Stimulated activated CD8-positive, alpha-beta memory T cell treated with anti-CD3 and anti-CD28 coated beads, Interleukin-7, amount 100 ng/mL, for 1 hour (primary cell): ENCODE data around the gene LRRK2.
"Not testable (repeated sequence)": the region's sequence is repeated elsewhere in the genome, so short reads cannot be mapped to it uniquely, and the experiment has no call there.

Experiments used
- DNase-seq, 2 donors: peaks; one replicate each; pipeline ENCODE4 v3.0.0-alpha.2; 2020; ENCODE audit warnings: low read depth in 2 of 2

The LRRK2 gene

DNA sequence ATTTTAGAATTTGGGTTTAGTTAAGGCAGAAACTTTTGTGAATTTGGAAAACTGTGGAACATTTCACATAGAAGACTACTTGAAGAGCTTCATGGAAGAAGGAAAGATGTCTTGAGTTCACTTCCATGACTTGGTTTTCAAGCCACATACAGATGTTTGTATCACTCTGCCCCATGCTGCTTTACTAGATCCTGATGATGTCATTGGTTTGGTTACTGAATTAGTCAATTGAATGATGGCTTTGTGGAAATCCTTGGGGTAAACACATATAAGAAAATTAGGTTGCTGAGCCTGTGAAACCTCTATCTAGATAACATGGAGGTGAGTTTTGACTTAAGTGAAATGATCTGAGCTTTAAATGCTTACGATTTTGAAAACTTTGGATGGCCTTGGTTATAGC lies 90.6 kb downstream of the LRRK2 start:
- DNase-seq: no peak

DNA sequence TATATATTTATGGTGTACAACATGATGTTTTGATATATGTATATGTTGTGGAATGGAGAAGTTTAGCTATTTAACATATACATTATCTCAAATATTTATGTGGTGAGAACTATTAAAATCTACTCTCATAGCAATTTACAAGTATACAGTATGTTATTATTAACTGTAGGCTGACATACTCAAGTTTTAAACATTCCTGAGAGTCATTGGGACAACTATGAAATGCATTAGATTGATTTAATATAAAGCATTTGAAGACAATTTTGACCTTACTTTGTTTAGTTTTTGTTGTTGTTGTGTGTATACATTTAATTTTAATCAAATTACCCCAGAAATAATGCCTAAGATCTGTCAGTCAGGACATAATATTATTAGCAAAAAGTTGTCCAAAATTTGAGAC lies 99.5 kb downstream of the LRRK2 start:
- DNase-seq: no peak

DNA sequence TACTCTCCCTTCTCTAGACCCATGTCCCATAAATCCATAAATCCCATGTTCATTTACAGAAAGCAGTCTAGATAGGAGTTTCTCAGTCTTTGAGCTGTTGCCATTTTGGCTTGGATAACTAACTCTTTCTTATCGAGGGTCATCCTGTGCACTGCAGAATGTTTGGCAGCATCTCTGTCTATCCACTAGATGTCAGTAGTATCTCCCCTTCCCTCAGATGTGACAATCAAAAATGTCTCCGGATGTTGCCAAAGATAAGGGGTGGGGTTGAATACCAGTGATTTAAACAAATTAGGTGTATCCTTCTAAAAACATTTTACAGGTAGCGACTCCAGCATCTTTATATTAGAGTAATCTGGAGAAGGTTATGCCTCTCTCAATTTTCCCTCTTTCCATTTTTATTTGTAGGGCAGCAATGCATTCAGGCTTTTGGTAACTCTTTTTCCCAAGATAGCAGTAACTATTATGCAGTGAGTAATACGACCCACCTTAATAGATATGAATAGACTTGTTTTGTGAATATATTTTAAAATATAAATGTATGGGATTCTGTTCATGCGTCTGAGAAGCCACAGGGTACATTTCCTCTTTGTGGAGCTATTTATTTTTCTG lies 100.7 kb downstream of the LRRK2 start:
- no peak for DNase-seq

DNA sequence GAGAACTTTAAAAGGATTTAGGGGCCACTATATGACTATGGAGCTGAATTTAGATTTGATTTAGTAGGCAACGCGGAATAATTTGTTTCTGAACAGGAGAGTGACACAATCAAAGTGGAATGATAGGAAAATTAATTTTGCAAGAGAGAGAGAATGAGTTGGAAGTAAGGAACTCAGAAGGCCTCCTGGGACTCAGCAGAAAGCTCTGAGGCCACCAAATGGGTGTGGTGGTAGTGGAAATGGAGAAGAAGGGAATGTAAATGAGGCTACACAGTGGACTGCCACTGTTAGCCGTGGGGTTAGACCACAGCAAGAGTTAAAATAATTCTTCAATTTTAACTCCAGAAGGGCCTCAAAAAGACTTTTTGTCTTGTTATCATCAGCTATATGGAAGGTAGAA lies 102.7 kb downstream of the LRRK2 start:
- DNase-seq: no peak

DNA sequence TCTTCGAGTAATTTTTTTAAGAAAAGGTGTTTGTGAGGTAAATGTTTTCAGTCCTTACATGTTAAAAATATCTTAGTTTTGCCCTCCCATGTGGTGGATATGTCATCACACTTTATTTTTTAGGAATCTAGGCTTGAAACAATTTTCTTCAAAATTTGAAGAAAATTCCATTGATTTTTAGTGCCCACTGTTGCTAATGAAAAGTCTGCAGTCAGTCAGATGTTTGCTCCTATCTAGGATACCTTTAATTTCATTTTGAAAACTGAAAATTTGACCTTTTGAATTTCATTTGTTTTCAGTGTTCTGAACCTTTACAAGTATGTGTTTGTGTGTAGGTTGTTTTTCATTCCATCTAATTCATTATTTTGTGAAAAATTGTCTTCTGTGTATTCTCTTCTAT lies 105.4 kb downstream of the LRRK2 start:
- no peak for DNase-seq

DNA sequence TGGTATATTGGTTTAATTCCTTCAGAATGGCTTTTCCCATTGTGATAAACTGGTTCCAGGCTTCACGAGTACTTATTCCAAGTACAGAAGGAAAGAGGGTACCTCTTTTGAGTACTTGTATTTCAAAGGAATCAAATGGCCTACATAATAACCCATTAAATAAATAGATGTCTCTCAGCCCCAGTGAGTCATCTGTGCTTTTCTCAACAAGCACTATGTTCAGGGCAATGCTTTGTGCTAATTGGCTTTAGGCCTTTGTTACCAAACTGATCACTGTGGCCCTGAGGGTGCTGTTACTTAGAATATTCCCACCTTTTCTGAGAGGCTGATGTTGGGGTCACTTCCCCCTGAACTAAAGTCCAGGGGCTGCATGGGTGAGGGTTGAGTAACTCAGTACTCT lies 107.1 kb downstream of the LRRK2 start:
- DNase-seq: no peak

DNA sequence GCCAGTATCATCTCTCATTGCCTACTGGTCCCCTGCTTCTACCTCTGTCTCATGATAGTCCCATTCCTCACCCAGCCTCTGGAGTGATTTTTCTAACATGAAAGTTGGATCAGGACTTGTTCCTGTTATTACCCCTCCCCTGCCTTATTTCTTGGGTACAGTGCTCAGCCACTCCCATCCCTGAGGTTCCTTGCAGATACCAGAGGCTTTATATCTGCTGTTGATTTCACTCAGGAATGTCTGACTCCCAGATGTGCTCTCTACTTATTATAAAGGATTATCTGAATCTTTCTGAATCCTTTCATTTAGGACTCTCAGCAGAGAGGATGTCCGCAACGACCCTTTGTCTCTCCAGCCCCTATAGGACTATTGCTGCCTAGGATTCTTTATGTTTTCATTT lies 111.2 kb downstream of the LRRK2 start:
- no peak for DNase-seq

DNA sequence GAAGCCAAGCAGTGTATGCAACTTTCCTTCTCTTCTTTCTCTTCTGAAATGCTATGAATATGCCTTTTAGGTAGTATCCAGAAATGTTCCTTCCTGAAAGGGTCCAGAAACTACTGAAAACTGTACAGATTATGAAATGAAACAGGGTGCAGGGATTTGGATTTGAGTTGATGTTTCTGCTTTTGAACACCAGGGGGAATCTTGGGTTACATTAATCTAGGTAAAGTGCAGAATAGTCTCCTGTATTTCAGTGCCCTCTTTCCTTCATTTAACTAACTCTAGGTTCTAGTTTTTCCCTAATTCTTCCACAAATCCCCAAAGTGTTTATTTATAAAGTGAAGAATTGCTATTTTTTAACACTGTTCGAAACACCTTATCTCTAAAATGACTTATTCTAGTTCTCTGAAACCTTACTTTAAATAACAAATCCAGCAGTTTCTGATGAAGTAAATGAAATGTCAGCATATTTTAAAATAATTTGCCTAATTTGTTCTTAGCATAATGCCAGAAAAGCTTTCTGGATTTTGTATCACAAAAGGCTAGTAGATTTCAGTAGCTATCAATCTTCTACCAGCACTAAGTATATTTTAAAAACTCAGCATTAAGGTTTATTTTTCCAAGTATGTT lies 111.9 kb downstream of the LRRK2 start:
- no peak for DNase-seq

DNA sequence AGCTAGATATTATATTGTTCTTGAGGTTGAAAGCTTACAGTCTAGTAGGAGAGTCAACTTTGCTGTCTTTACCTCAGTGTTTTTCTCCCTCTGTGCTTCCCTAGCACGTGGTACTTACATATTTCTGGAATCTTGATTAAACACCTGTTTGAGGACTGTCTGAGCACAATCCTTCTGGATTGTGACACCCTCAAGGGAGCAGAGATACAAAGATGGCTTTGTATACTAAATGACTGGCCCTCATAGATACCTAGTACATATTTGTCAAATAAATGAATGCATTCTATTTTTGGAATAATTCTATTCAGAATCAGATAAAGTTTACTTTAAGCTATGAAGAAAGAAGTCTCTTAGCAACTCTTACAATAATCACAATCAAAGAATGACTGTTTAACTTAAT lies 113.3 kb downstream of the LRRK2 start:
- DNase-seq: no peak

DNA sequence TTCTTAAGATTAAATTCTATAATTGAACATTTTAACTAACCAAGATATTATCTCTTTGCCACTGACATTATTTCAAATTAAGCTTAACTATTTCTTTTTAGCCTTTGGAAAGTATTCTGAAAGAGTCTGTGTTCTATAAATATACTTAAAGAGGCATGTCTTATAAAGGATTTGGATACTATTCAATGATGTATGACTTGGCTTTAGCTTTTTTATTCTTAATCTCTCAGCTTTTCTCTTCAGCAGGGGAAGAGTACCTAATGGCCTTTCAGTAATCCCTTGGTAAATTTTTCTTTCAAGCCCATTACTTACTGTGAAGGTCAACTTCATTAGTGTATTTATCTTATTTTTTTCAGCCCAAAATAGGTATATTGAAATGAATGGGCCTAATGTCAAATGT lies 113.8 kb downstream of the LRRK2 start:
- DNase-seq: no peak

DNA sequence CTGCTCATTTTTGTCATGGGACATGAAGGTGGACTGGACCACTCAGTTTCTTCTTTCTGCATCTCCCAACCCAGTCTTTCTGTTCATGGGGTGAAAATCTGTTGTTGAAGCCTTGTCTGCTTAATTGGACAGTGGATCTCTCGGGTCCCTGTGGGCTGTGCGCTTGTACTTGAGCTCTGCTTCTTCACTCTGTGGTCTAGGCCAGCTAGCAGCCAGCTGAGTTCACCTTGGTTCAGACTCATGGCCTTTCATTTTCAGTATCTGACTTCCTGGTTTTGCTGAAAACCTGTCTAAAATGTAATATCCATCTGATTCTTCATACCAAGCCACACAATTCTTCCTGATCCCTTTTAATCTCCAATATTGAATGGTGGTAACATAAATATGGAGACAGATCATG lies 117.2 kb downstream of the LRRK2 start:
- no peak for DNase-seq

DNA sequence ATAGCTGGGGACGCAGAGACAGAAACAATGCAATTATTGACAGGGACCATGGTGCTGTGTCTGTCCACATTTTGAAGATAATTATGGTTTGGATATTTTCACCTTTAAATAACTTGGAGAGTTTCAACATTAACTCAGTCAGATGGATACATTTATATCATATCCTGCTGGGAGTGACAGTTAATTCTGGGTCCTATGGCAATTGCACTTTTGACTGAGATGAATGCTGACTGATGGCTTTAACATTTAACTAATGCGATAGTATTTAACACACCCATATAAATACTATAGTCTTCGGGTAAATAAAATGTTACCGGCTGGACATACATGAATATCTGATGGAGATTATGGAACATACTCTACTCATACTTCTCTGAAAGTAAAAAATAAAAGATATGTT lies 118.3 kb downstream of the LRRK2 start:
- DNase-seq: no peak

DNA sequence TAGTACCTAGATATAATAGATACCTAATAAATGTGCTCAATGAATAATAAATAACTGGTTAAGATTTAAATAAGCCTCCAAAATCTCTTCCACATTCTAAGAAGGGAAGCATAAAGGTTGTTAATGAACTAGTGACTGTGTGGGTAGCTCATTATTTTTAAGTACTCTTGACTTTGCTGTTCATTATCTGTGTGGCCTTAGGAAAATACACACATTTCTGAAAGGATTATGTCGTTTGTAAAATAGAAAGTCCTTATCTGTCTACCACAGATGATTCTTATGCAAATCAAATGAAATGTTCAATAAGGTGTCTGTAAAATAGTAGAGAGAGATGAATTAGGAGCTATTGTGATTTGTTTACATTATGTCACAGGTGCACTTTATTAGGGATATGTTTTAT lies 119.5 kb downstream of the LRRK2 start:
- DNase-seq: no peak

DNA sequence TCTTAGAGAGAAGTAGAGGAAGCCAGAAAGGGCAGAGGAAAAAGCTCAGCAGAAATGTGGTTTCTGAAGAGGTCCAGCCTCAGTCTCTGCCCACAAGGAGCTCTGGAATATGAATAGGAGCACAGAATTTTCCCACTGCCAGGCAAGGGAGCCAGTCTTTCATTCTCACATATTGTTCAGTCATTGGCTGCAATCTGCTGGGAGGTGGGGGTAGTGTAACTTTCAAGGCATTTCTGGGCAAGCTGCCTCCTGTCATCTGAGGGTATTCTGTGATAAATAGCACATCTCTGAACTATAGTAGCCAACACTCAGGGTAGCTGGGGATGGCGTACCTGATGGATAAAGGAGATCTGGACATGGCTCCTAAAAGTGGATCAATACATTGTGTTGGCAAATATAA lies 127.2 kb downstream of the LRRK2 start:
- no peak for DNase-seq

DNA sequence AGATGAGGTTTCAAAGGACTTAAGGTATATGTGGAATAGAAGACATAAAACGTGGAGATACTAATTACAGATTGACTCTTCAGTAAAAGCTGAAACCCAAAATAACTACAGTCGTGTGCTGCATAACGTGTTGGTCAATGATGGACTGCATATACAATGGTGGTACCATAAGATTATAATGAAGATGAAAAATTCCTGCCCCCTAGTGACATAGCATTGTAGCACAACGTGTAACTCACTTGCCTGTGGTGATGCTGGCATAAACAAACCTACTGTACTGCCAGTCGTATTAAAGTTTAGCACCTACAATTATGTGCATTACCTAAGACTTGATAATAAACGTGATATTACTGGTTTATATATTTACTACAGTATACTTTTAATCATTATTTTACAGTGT lies 150.3 kb downstream of the LRRK2 start:
- DNase-seq: no peak

DNA sequence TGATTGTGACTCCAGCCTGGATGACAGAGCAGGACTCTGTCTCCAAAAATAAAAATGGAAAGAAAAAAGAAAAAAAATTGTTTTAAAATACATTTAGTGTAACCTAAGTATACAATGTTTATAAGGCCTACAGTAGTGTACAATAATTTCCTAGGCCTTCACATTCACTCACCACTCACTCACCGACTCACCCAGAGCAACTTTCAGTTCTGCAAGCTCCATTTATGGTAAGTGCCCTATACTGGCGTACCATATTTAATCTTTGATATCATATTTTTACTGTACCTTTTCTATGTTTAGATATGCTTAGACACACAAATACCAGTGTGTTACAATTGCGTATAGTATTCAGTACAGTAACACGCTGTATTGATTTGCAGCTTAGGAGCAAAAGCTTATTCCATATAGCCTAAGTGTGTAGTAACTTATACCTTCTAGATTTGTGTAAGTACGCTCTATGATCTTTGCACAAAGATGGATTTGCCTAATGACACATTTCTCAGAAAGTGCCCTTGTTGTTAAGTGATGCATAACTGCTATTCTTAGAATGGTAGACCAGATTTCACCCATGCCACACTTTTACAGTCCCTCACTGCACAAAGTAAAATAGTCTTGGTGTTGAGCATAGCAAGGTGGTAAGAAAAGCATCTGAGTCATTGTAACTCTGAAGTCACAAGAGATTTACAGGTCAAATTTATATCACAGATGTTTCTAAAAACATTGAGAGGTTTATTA lies 151.9 kb downstream of the LRRK2 start:
- DNase-seq: no peak

DNA sequence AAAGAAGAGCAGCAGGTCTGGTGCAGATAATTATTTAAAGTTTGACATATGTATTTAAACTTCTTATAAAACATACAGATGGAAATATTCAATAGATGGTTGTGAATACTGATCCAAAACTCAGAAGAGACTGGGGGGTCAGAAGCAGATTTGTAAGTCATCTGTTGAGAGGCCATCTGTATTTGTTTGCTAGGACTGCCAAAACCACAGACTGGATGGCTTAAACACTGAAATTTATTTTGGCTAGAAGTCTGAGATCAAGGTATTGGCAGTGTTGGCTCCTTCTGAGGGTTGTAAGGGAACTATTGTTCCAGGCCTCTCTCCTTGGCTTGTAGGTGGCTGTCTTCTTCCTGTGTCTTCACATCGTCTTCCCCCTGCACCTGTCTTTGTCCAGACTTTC lies 153.9 kb downstream of the LRRK2 start:
- DNase-seq: no peak

DNA sequence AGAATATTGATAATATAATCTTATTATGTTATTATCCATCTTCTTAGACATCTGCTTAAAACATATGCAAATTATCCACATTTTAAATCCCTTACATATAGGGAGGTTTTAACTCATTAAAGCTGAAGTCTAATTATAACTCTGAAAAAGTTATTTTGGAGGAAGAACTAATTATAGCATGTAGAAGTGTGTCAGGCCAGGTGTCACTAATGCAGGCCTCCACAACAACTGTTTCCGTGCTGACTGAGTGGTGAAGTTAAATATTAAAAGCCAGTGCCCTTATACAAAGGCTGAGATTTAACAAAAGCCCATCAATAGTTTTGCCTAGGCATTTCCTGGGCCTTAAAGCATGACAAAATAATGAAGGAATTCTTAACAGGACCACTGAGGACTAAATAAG lies 157.4 kb downstream of the LRRK2 start:
- no peak for DNase-seq

DNA sequence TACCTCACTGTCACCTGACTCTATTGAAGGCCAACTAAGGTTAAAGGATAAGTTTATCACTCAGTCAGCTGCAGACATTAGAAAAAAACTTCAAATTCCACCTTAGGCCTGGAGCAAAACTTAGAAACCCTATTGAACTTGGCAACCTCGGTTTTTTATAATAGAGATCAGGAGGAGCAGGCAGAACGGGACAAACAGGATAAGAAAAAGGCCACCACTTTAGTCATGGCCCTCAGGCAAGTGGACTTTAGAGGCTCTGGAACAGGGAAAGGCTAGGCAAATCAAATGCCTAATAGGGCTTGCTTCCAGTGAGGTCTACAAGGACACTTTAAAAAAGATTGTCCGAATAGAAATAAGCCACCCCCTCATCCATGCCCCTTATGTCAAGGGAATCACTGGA lies 162.5 kb downstream of the LRRK2 start:
- not testable (repeated sequence) for DNase-seq

DNA sequence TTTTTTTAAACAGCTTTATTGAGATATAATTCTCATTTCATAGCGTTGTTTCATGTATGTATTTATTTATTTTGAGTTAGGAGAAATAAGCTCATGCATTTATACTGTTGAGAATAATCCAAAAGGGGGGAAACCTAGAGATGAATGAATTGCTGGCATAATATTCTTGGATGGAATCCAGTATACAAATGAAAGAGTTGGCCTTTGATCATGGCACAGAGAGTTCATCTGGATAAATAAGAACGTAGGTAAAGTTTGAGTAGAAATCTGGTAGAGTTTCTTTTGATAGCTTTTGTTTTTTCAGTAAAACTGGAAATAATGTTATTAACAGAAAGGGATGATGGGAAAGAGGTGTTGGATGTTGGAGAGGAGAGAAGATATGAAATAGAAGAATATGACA lies 166.2 kb downstream of the LRRK2 start:
- DNase-seq: no peak

DNA sequence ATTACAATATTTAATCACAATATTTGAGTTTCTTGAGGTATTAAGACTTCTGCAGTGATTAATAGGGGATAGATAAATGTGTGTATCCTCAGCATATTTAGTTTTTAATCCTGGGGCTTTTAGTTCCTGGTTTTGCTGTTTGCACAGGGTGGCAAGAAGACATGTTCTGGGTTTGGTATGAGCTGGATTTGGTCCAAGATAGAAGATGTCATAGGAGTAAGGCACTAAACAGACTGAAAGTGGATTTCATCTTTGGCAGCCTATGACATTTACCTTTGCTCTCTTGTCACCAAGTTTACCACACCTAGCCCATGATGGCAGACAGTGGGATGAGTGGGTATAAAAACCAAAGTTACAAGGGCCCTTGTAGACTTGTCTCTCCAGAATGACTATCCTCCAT lies 168.2 kb downstream of the LRRK2 start:
- no peak for DNase-seq

DNA sequence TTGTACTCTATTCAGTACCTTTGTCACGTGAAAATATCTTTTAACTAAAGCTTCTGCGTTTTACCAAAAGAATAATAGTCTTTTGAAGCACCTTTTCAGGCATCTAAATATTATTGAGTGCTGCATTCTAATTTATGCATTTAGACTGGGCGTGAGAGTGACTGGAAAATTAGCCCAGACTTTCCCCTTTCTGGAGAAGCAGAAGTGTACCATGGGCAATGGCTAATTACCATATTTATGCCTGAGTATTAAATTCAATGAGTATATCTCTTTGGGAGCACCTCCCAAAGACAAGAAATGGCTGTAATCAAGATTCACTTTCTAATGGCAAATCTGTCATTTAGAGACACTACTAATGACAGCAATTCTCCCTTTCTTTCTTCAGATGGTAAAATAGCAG lies 174.9 kb downstream of the LRRK2 start:
- DNase-seq: no peak

DNA sequence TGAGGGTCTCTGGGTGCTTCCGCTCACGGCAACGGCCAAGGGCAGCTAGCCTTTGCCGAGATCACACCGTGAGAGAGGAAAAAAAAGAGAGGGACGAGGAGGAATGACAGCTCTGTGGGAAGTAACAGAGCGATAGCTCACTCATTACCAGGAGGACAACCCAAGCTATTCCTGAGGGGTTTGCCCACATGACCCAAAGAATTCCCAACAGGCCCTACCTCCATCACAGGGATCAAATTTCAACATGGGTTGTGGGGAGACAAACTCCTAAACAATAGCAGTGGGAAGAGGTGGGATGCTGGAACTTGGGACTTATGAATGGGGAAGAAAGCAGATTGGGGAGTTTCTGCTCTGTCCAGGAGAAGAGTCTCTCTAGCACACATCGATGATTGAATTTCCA lies 180.6 kb downstream of the LRRK2 start:
- no peak for DNase-seq
